ENCODE data around the gene OR10D3. TPM values are rescaled to one million over a fixed set of nuclear protein-coding genes. Genes with fewer than 3 reads are reported as not detected.

OR10D3 gene
- total RNA-seq, 5 donors from 2014 or later (not counting 1 experiment from before 2014, with no cell fraction given): not detected

- no peak overlapping the region for H3K4me3 Mint-ChIP-seq
- DNase-seq (no peak), ATAC-seq (replicated peaks in 1 of 4) (no peak)
- H3K4me1 ChIP-seq (ENCODE audit: control insufficient read depth in 1 of 2, extremely low read depth in 1 of 2, insufficient read depth in 2 of 2, low read length in 2 of 2): no peaks in the 10 kb centered on the region
- H3K36me3 ChIP-seq (ENCODE audit: control insufficient read depth in 2 of 2, extremely low read depth in 1 of 2, insufficient read depth in 1 of 2, low read length in 1 of 2): no peaks in the 10 kb centered on the region
- peaks cover 0 to 3% of the 10 kb centered on the region in 2 experiments for H3K27me3 ChIP-seq (replicated peaks in 1 of 2; ENCODE audit: control insufficient read depth in 2 of 2, extremely low read depth in 1 of 2, insufficient read depth in 2 of 2, low read length in 1 of 2)
- no peaks in the 10 kb centered on the region for H3K9me3 Mint-ChIP-seq
- CTCF ChIA-PET: no interaction called here
- H3K4me1 Mint-ChIP-seq: peaks cover 0 to 1% (median 0%) of the 10 kb centered on the region in 3 donors
- H3K27me3 Mint-ChIP-seq: peaks cover 3 to 4% of the 10 kb centered on the region in 2 donors
- no peak overlapping the region for H3K4me3 ChIP-seq (ENCODE audit: control insufficient read depth in 1 of 2, extremely low read depth in 1 of 2, low read length in 1 of 2)
- WGBS (ENCODE audit: insufficient coverage): no CpG with 5 or more reads among the region's 1 CpG
- H3K9me3 ChIP-seq: no peaks in the 10 kb centered on the region
- no peaks in the 10 kb centered on the region for H3K36me3 Mint-ChIP-seq
- no peak overlapping the region for H3K27ac Mint-ChIP-seq
- POLR2A ChIA-PET: no interaction called here
- no peak overlapping the region for H3K27ac ChIP-seq (ENCODE audit: low read length)
These were observed 10.5 kb upstream of the OR10D3 start for GRCh38 chr11:124172599-124172998.

- POLR2A ChIA-PET: no interaction called here
- no peak overlapping the region for H3K27ac ChIP-seq (ENCODE audit: low read length)
- no CpG with 5 or more reads among the region's 4 CpGs for WGBS (ENCODE audit: insufficient coverage)
- no peak for DNase-seq
- no peaks in the 10 kb centered on the region for H3K27me3 ChIP-seq (replicated peaks in 1 of 2; ENCODE audit: control insufficient read depth in 2 of 2, extremely low read depth in 1 of 2, insufficient read depth in 2 of 2, low read length in 1 of 2)
- no peaks in the 10 kb centered on the region for H3K9me3 Mint-ChIP-seq
- no peaks in the 10 kb centered on the region for H3K36me3 Mint-ChIP-seq
- H3K27me3 Mint-ChIP-seq: peaks cover 3% of the 10 kb centered on the region in 2 donors
- no peak overlapping the region for H3K4me3 ChIP-seq (ENCODE audit: control insufficient read depth in 1 of 2, extremely low read depth in 1 of 2, low read length in 1 of 2)
- H3K4me1 Mint-ChIP-seq: peaks cover 0 to 1% (median 0%) of the 10 kb centered on the region in 3 donors
- H3K36me3 ChIP-seq (ENCODE audit: control insufficient read depth in 2 of 2, extremely low read depth in 1 of 2, insufficient read depth in 1 of 2, low read length in 1 of 2): no peaks in the 10 kb centered on the region
- H3K4me1 ChIP-seq (ENCODE audit: control insufficient read depth in 1 of 2, extremely low read depth in 1 of 2, insufficient read depth in 2 of 2, low read length in 2 of 2): no peaks in the 10 kb centered on the region
- H3K9me3 ChIP-seq: no peaks in the 10 kb centered on the region
- H3K27ac Mint-ChIP-seq: no peak overlapping the region
- CTCF ChIA-PET: no interaction called here
- ATAC-seq (replicated peaks in 1 of 4): no peak
- no peak overlapping the region for H3K4me3 Mint-ChIP-seq
These were observed 9.1 kb upstream of the OR10D3 start for GRCh38 chr11:124174001-124174583.

- WGBS (ENCODE audit: insufficient coverage): no CpG with 5 or more reads among the region's 5 CpGs
- no peak overlapping the region for H3K27ac Mint-ChIP-seq
- POLR2A ChIA-PET: no interaction called here
These were observed 6.0 kb upstream of the OR10D3 start for GRCh38 chr11:124176925-124177715.

GRCh38 chr11:124179310-124179709 lies 3.8 kb upstream of the OR10D3 start:
- Mint-ChIP-seq H3K27me3 (peaks cover 2 to 7% of the 10 kb centered on the region in 2 donors), H3K36me3 (no peaks in the 10 kb centered on the region), H3K4me1 (no peaks in the 10 kb centered on the region), H3K9me3 (no peaks in the 10 kb centered on the region), H3K4me3 (no peak overlapping the region), H3K27ac (no peak overlapping the region)
- Histone ChIP-seq H3K4me1 (ENCODE audit: control insufficient read depth in 1 of 2, extremely low read depth in 1 of 2, insufficient read depth in 2 of 2, low read length in 2 of 2) (no peaks in the 10 kb centered on the region), H3K27ac (ENCODE audit: low read length) (no peak overlapping the region), H3K4me3 (ENCODE audit: control insufficient read depth in 1 of 2, extremely low read depth in 1 of 2, low read length in 1 of 2) (no peak overlapping the region), H3K9me3 (no peaks in the 10 kb centered on the region), H3K27me3 (replicated peaks in 1 of 2; ENCODE audit: control insufficient read depth in 2 of 2, extremely low read depth in 1 of 2, insufficient read depth in 2 of 2, low read length in 1 of 2) (no peaks in the 10 kb centered on the region), H3K36me3 (ENCODE audit: control insufficient read depth in 2 of 2, extremely low read depth in 1 of 2, insufficient read depth in 1 of 2, low read length in 1 of 2) (no peaks in the 10 kb centered on the region)
- no peak for ATAC-seq (replicated peaks in 1 of 4)
- CTCF ChIA-PET: no interaction called here
- DNase-seq: no peak
- POLR2A ChIA-PET: no interaction called here
- no CpG with 5 or more reads among the region's 1 CpG for WGBS (ENCODE audit: insufficient coverage)

More at GRCh38 chr11:124176925-124177715, 6.0 kb upstream of the OR10D3 start:
- H3K4me1 Mint-ChIP-seq: no peaks in the 10 kb centered on the region
- no peaks in the 10 kb centered on the region for H3K9me3 Mint-ChIP-seq
- H3K27me3 Mint-ChIP-seq: peaks cover 0 to 4% of the 10 kb centered on the region in 2 donors
- H3K4me3 ChIP-seq (ENCODE audit: control insufficient read depth in 1 of 2, extremely low read depth in 1 of 2, low read length in 1 of 2): no peak overlapping the region
- no peaks in the 10 kb centered on the region for H3K9me3 ChIP-seq
- H3K36me3 ChIP-seq (ENCODE audit: control insufficient read depth in 2 of 2, extremely low read depth in 1 of 2, insufficient read depth in 1 of 2, low read length in 1 of 2): no peaks in the 10 kb centered on the region
- H3K36me3 Mint-ChIP-seq: no peaks in the 10 kb centered on the region
- no peak for DNase-seq
- no peak overlapping the region for H3K4me3 Mint-ChIP-seq
- H3K27ac ChIP-seq (ENCODE audit: low read length): no peak overlapping the region
- ATAC-seq (replicated peaks in 1 of 4): no peak
- H3K4me1 ChIP-seq (ENCODE audit: control insufficient read depth in 1 of 2, extremely low read depth in 1 of 2, insufficient read depth in 2 of 2, low read length in 2 of 2): no peaks in the 10 kb centered on the region
- no peaks in the 10 kb centered on the region for H3K27me3 ChIP-seq (replicated peaks in 1 of 2; ENCODE audit: control insufficient read depth in 2 of 2, extremely low read depth in 1 of 2, insufficient read depth in 2 of 2, low read length in 1 of 2)
- CTCF ChIA-PET: no interaction called here

GRCh38 chr11:124190298-124191139 lies 7.4 kb downstream of the OR10D3 start:
- WGBS (ENCODE audit: insufficient coverage): 100% methylated on average over 1 of the region's 2 CpGs
- Histone ChIP-seq H3K27ac (ENCODE audit: low read length) (no peak overlapping the region), H3K36me3 (ENCODE audit: control insufficient read depth in 2 of 2, extremely low read depth in 1 of 2, insufficient read depth in 1 of 2, low read length in 1 of 2) (no peaks in the 10 kb centered on the region), H3K27me3 (replicated peaks in 1 of 2; ENCODE audit: control insufficient read depth in 2 of 2, extremely low read depth in 1 of 2, insufficient read depth in 2 of 2, low read length in 1 of 2) (no peaks in the 10 kb centered on the region), H3K9me3 (no peaks in the 10 kb centered on the region), H3K4me1 (ENCODE audit: control insufficient read depth in 1 of 2, extremely low read depth in 1 of 2, insufficient read depth in 2 of 2, low read length in 2 of 2) (no peaks in the 10 kb centered on the region), H3K4me3 (ENCODE audit: control insufficient read depth in 1 of 2, extremely low read depth in 1 of 2, low read length in 1 of 2) (no peak overlapping the region)
- H3K4me1 Mint-ChIP-seq: no peaks in the 10 kb centered on the region
- ATAC-seq (replicated peaks in 1 of 4) (no peak), DNase-seq (no peak)
- H3K27me3 Mint-ChIP-seq: peaks cover 28 to 35% of the 10 kb centered on the region in 2 donors
- CTCF ChIA-PET: no interaction called here
- POLR2A ChIA-PET: no interaction called here
- no peak overlapping the region for H3K27ac Mint-ChIP-seq
- H3K9me3 Mint-ChIP-seq: no peaks in the 10 kb centered on the region
- H3K36me3 Mint-ChIP-seq: no peaks in the 10 kb centered on the region
- no peak overlapping the region for H3K4me3 Mint-ChIP-seq

- Mint-ChIP-seq H3K36me3 (no peaks in the 10 kb centered on the region), H3K4me1 (no peaks in the 10 kb centered on the region), H3K27me3 (peaks cover 17 to 27% of the 10 kb centered on the region in 2 donors), H3K9me3 (no peaks in the 10 kb centered on the region), H3K4me3 (no peak overlapping the region), H3K27ac (no peak overlapping the region)
- no peaks in the 10 kb centered on the region for H3K36me3 ChIP-seq (ENCODE audit: control insufficient read depth in 2 of 2, extremely low read depth in 1 of 2, insufficient read depth in 1 of 2, low read length in 1 of 2)
- DNase-seq: no peak
- ChIA-PET POLR2A (no interaction called here), CTCF (interaction anchor here (1.3 to 2.7 kb wide), 4 partner anchors 118 to 126 kb away, joined by 3 to 14 read pairs (median 4); no protein-coding TSS in a partner anchor)
- WGBS (ENCODE audit: insufficient coverage): 76% methylated on average over 3 of the region's 6 CpGs
- H3K27ac ChIP-seq (ENCODE audit: low read length): no peak overlapping the region
- H3K4me1 ChIP-seq (ENCODE audit: control insufficient read depth in 1 of 2, extremely low read depth in 1 of 2, insufficient read depth in 2 of 2, low read length in 2 of 2): no peaks in the 10 kb centered on the region
- H3K4me3 ChIP-seq (ENCODE audit: control insufficient read depth in 1 of 2, extremely low read depth in 1 of 2, low read length in 1 of 2): no peak overlapping the region
- no peak for ATAC-seq (replicated peaks in 1 of 4)
- no peaks in the 10 kb centered on the region for H3K27me3 ChIP-seq (replicated peaks in 1 of 2; ENCODE audit: control insufficient read depth in 2 of 2, extremely low read depth in 1 of 2, insufficient read depth in 2 of 2, low read length in 1 of 2)
- no peaks in the 10 kb centered on the region for H3K9me3 ChIP-seq
These were observed 10.3 kb downstream of the OR10D3 start for GRCh38 chr11:124193221-124194010.
